HCT116 (cell line): ENCODE results near the gene LRIG1. TPM values are rescaled to one million over a fixed set of nuclear protein-coding genes. Genes with fewer than 3 reads are reported as not detected.

Experiments used
- ATAC-seq: fragments of 200-7000 bp; cut with Tn5 transposase; 2 replicates; pipeline ENCODE4 v1.9.1; 2020; ENCODE audit warnings: mild to moderate bottlenecking, moderate library complexity
- BruUV-seq: library from RNA; stranded (reverse); fragments of 400-500 nt; replicated peaks from 2 replicates; lab custom pipeline; 2021; lab: Mats Ljungman, UMichigan
- CTCF ChIA-PET: fragments of 300-600 bp; sonication (Branson Sonifier 250); formaldehyde crosslinking; loops from one replicate; lab custom pipeline; 2021; ENCODE audit warnings: antibody characterized with exemption; lab: Charles Lee
- POLR2A ChIA-PET: fragments of 300-600, 350-600 bp; sonication (Branson Sonifier 250); formaldehyde crosslinking; loops from one replicate; lab custom pipeline; 2021; ENCODE audit warnings: antibody characterized with exemption; lab: Charles Lee
- RAD21 ChIA-PET, 2 experiments: fragments of 300-600 bp; sonication (Branson Sonifier 250); formaldehyde crosslinking; loops; one replicate each; lab custom pipeline; 2023; ENCODE audit warnings: low total read pairs in 2 of 2; ENCODE audit not compliant: uncharacterized antibody in 2 of 2, unreplicated experiment in 2 of 2, low non-redundant PET in 1 of 2; lab: Charles Lee
- DNase-seq: peaks from one replicate; pipeline ENCODE4 v3.0.0-alpha.2; 2010; ENCODE audit warnings: low read depth, low spot score
- H2AFZ ChIP-seq: fragments of 200-600 bp; shearing (Covaris generic), sonication (generic); 2 replicates; pipeline ENCODE4 v1.6.1; 2017; ENCODE audit warnings: low read depth, mixed run types, mixed read lengths, antibody characterized with exemption, low read length; ENCODE audit not compliant: poor library complexity, severe bottlenecking
- H3K27ac ChIP-seq: 2 replicates; pipeline ENCODE4 v1.5.1; 2012; ENCODE audit warnings: low read depth, low read length
- H3K27me3 ChIP-seq: fragments of 200-600 bp; sonication (generic); 2 replicates; pipeline ENCODE4 v1.6.1; 2016; ENCODE audit warnings: mixed run types, low read length, mixed read lengths; ENCODE audit not compliant: insufficient read depth
- H3K36me3 ChIP-seq, 2 experiments: fragments of 200-500 bp in 1 of 2; fragments of 200-600 bp in 1 of 2; sonication (Bioruptor generic) in 1 of 2; sonication (generic) in 1 of 2; 2 replicates each; pipeline versions ENCODE4 v1.5.1 to v1.6.1; 2014 to 2016; ENCODE audit warnings: low read length in 2 of 2, inconsistent platforms in 1 of 2, mixed read lengths in 1 of 2, mixed run types in 1 of 2; ENCODE audit not compliant: insufficient read depth in 2 of 2, control insufficient read depth in 1 of 2
- H3K4me1 ChIP-seq, 2 experiments: fragments of 200-600 bp in 1 of 2; sonication (generic) in 1 of 2; 2 replicates each; pipeline versions ENCODE4 v1.5.1 to v1.6.1; 2012 to 2017; ENCODE audit warnings: low read length in 2 of 2, inconsistent platforms in 1 of 2, mild to moderate bottlenecking in 1 of 2, mixed read lengths in 1 of 2, mixed run types in 1 of 2, moderate library complexity in 1 of 2; ENCODE audit not compliant: insufficient read depth in 2 of 2, control insufficient read depth in 1 of 2
- H3K4me2 ChIP-seq: fragments of 200-600 bp; sonication (generic); 2 replicates; pipeline ENCODE4 v1.6.1; 2017; ENCODE audit warnings: mixed run types, low read length, mixed read lengths
- H3K4me3 ChIP-seq, 2 experiments: fragments of 200-600 bp in 1 of 2; sonication (generic) in 1 of 2; replicated peaks in 1 of 2; 2 replicates each; pipeline ENCODE4 v1.5.1; 2011 to 2016; ENCODE audit warnings: low read length in 2 of 2, control low read depth in 1 of 2, low read depth in 1 of 2, mild to moderate bottlenecking in 1 of 2, mixed read lengths in 1 of 2, mixed run types in 1 of 2
- H3K79me2 ChIP-seq: fragments of 200-600 bp; sonication (generic); 2 replicates; pipeline ENCODE4 v1.6.1; 2017; ENCODE audit warnings: mild to moderate bottlenecking, mixed run types, low read length, moderate library complexity, mixed read lengths; ENCODE audit not compliant: insufficient read depth
- H3K9ac ChIP-seq: fragments of 200-600 bp; sonication (generic); 2 replicates; pipeline ENCODE4 v1.6.1; 2016; ENCODE audit warnings: low read length, mixed read lengths
- H3K9me2 ChIP-seq: fragments of 200-600 bp; sonication (generic), shearing (Covaris generic); 2 replicates; pipeline ENCODE4 v1.6.1; 2017; ENCODE audit warnings: mixed run types, mild to moderate bottlenecking, moderate library complexity; ENCODE audit not compliant: insufficient read depth
- H3K9me3 ChIP-seq, 2 experiments: fragments of 200-500 bp in 1 of 2; fragments of 200-600 bp in 1 of 2; sonication (Bioruptor generic) in 1 of 2; sonication (generic) in 1 of 2; 2 replicates each; pipeline ENCODE4 v1.6.1; 2014 to 2017; ENCODE audit warnings: low read length in 2 of 2, mixed read lengths in 2 of 2, inconsistent platforms in 1 of 2, low read depth in 1 of 2, mild to moderate bottlenecking in 1 of 2, mixed run types in 1 of 2, moderate library complexity in 1 of 2; ENCODE audit not compliant: control insufficient read depth in 1 of 2, insufficient read depth in 1 of 2
- H4K20me1 ChIP-seq: fragments of 200-600 bp; sonication (generic), shearing (Covaris generic); 2 replicates; pipeline ENCODE4 v1.6.1; 2017; ENCODE audit warnings: mixed run types, mild to moderate bottlenecking, moderate library complexity; ENCODE audit not compliant: insufficient read depth
- CBX3 ChIP-seq: IDR thresholded peaks from 2 replicates; pipeline ENCODE4 v1.6.1; 2012; ENCODE audit warnings: low read depth
- CEBPB ChIP-seq: IDR thresholded peaks from 2 replicates; pipeline ENCODE4 v1.6.1; 2012; ENCODE audit warnings: low read depth
- EGR1 ChIP-seq: IDR thresholded peaks from 2 replicates; pipeline ENCODE4 v1.6.1; 2012; ENCODE audit warnings: low read depth
- ELF1 ChIP-seq: IDR thresholded peaks from 2 replicates; pipeline ENCODE4 v1.6.1; 2012; ENCODE audit warnings: low read depth, borderline replicate concordance
- EZH2 ChIP-seq: fragments of 200-600 bp; sonication (generic); IDR thresholded peaks from 2 replicates; pipeline ENCODE4 v1.6.1; 2017; ENCODE audit warnings: antibody characterized with exemption, mixed run types
- FOSL1 ChIP-seq: IDR thresholded peaks from 2 replicates; pipeline ENCODE4 v1.6.1; 2012; ENCODE audit warnings: low read depth
- JUND ChIP-seq: IDR thresholded peaks from 2 replicates; pipeline ENCODE4 v1.6.1; 2012
- POLR2A ChIP-seq: IDR thresholded peaks from 2 replicates; pipeline ENCODE4 v1.7.0; 2011; ENCODE audit warnings: borderline replicate concordance; ENCODE audit not compliant: insufficient read depth, insufficient read length; ENCODE audit errors: extremely low read depth
- POLR2AphosphoS5 ChIP-seq: IDR thresholded peaks from 2 replicates; pipeline ENCODE4 v1.6.1; 2011; ENCODE audit warnings: mild to moderate bottlenecking, low read depth, low read length, moderate library complexity
- RAD21 ChIP-seq: IDR thresholded peaks from 2 replicates; pipeline ENCODE4 v1.6.1; 2012; ENCODE audit warnings: low read depth, mild to moderate bottlenecking
- SIN3A ChIP-seq: IDR thresholded peaks from 2 replicates; pipeline ENCODE4 v1.6.1; 2012; ENCODE audit warnings: low read depth
- SP1 ChIP-seq: IDR thresholded peaks from 2 replicates; pipeline ENCODE4 v1.6.1; 2012; ENCODE audit warnings: low read depth
- SRF ChIP-seq: IDR thresholded peaks from 2 replicates; pipeline ENCODE4 v1.6.1; 2012; ENCODE audit warnings: low read depth
- TCF7L2 ChIP-seq: IDR thresholded peaks from 2 replicates; pipeline ENCODE4 v1.7.0; 2011; ENCODE audit warnings: borderline replicate concordance, inconsistent platforms; ENCODE audit not compliant: insufficient read depth, insufficient read length; ENCODE audit errors: extremely low read depth
- YY1 ChIP-seq: IDR thresholded peaks from 2 replicates; pipeline ENCODE4 v1.6.1; 2011; ENCODE audit warnings: low read length, low read depth, moderate library complexity, mild to moderate bottlenecking; ENCODE audit not compliant: insufficient replicate concordance; ENCODE audit errors: extremely low read depth
- ZFX ChIP-seq: fragments of 450-650 bp; IDR thresholded peaks from 2 replicates; pipeline ENCODE4 v1.6.1; 2017
- ZNF274 ChIP-seq: fragments of 200-500 bp; sonication (Bioruptor generic); IDR thresholded peaks from 2 replicates; pipeline ENCODE4 v1.6.1; 2014; ENCODE audit warnings: mild to moderate bottlenecking, low read depth, low read length, inconsistent platforms
- intact Hi-C: fragments of 100-400 bp; cut with micrococcal nuclease; formaldehyde crosslinking; loops from 2 replicates; pipeline ENCODE4 v1.10.0; 2022
- total RNA-seq: library from RNA; stranded (reverse); gene quantifications from one replicate; pipeline ENCODE4 v1.2.1, GENCODE V29; 2021; ENCODE audit not compliant: unreplicated experiment
- TF ChIP-seq, protein P1 (sequence below): IDR thresholded peaks from 2 replicates; pipeline ENCODE4 v1.6.1; 2012
- TF ChIP-seq, protein P2 (sequence below): IDR thresholded peaks from 2 replicates; pipeline ENCODE4 v1.6.1; 2012

The LRIG1 gene
- total RNA-seq, 1 experiment from 2014 or later, result 3.1 TPM

DNA sequence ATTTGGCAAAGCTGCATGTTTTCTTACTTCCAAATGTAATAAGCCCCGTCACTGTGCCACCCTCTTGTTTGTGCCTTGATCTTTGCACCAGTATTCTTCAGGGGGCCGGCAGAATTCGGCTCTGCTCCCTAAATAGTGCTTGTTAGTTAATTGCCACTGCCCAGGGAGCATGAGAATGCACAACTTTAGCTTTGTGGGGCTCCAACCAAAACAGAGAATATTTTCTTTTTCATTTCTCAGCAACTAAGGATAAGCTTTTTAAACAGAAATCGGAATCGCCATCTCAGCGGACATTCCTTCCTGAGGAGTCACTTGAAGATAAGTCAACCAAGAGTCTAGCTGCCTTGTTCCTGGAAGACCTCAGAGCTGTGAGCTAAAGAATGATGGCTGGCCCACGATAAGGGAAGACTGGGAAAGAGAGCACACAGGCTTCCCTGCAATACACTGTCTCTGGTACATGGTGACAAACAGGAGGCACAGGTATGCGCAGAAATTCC, 106.0 kb downstream of the LRIG1 start (continued):
- TF ChIP-seq POLR2AphosphoS5, result no peak
- no peak for TF ChIP-seq FOSL1

DNA sequence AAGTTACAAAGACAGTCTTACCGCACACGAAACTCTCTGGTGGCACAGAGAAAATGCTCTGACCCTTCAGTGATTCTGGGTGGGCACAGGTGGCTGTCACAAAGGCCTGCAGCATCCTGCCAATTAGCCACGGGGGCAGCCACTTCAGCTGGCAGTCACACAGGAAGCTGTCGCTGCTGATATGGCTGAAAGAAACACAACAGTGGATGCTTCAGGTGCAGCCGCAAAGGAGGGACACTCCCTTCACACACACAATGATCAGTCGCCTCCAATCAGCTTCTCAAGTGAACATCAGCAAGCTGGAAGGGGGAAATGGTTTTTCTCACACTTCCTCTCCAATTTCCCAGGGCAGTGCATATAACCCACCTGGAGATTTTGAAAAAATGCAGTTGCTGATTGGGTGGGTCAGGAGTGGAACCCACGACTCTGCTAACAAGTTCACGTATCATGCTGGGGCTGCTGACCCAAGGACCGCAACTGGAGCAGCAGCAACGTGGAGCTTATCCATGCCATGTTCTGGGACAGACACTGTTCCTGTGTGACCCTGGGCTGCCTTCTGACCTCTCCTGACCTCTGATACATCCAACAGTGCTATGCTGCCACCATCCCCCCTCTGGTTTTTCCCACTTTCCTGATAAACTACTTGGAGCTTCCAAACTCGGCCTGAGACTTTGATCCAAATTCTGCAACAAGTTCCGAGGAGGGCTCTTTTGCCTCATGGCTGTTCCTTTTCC, 106.6 kb downstream of the LRIG1 start:
- POLR2A ChIA-PET, result no interaction called here
- Histone ChIP-seq H3K79me2 (no peaks in the 10 kb centered on the region), H3K36me3 (no peaks in the 10 kb centered on the region), H3K27me3 (no peaks in the 10 kb centered on the region), H3K9me3 (no peaks in the 10 kb centered on the region), H4K20me1 (no peaks in the 10 kb centered on the region), H3K27ac (no peak overlapping the region), H3K9me2 (no peaks in the 10 kb centered on the region), H3K4me1 (no peaks in the 10 kb centered on the region), H3K9ac (no peak overlapping the region), H2AFZ (no peak overlapping the region), H3K4me2 (no peak overlapping the region), H3K4me3 (no peak overlapping the region)
- no TSS peak for BruUV-seq
- intact Hi-C loops, result no loop called here
- no peak for DNase-seq
- RAD21 ChIA-PET, result no interaction called here
- TF ChIP-seq EGR1 (no peak), CBX3 (no peak), SRF (no peak), CEBPB (no peak)
- TF ChIP-seq, protein P1, sequence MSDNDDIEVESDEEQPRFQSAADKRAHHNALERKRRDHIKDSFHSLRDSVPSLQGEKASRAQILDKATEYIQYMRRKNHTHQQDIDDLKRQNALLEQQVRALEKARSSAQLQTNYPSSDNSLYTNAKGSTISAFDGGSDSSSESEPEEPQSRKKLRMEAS, result no peak
- no peak for ATAC-seq
- CTCF ChIA-PET, result interaction anchor here (1.0 kb wide), 1 partner anchor 16 kb away, joined by 3 read pairs; no protein-coding TSS in a partner anchor

DNA sequence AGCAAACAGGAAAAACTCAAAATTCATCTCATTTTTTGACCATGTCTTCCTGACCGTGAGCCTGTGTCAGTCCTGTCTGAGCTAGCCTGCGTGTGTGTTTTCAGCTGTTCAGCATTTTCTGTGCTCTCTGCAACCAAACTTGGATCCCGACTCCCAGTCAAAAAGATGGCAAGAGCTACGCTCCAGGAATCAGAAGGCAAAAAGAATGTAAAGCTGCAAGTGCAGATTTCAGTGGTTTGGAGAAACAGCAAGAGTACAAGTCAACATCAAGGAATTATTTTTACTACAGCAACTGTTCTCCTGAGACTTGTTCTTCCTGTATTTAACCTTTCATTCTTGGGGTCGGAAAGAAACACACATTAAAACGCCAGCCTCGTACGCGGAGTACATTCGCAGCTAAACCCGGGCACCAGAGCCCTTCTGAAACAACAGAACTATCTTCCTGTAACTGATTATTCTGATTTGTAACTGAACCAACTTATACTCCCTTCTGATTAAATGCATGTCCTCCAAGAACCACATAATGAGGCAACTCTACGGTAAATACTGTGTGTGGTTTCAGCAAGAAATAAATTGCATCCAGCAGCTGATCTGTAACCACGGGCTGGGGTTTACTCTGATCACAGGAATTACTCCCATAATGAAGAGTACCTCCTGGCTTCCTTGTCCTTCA, 107.4 kb downstream of the LRIG1 start:
- Histone ChIP-seq H3K36me3 (no peaks in the 10 kb centered on the region), H4K20me1 (no peaks in the 10 kb centered on the region), H3K9me3 (no peaks in the 10 kb centered on the region), H3K9ac (no peak overlapping the region), H3K4me2 (no peak overlapping the region), H3K4me3 (no peak overlapping the region), H3K4me1 (no peaks in the 10 kb centered on the region), H3K9me2 (no peaks in the 10 kb centered on the region), H3K27me3 (no peaks in the 10 kb centered on the region), H2AFZ (no peak overlapping the region), H3K79me2 (no peaks in the 10 kb centered on the region), H3K27ac (no peak overlapping the region)
- intact Hi-C loops, result no loop called here
- ChIA-PET POLR2A (no interaction called here), CTCF (interaction anchor here (1.2 kb wide), 1 partner anchor 15 kb away, joined by 3 read pairs; no protein-coding TSS in a partner anchor), RAD21 (no interaction called here)
- no TSS peak for BruUV-seq
- ATAC-seq, result no peak
- DNase-seq, result no peak
- TF ChIP-seq TCF7L2, result no peak
- TF ChIP-seq EZH2, result no peak
- no peak for TF ChIP-seq ZFX
- no peak for TF ChIP-seq YY1
- TF ChIP-seq EGR1, result no peak
- TF ChIP-seq POLR2A, result no peak
- no peak for TF ChIP-seq ELF1
- no peak for TF ChIP-seq POLR2AphosphoS5
- TF ChIP-seq FOSL1, result no peak
- TF ChIP-seq ZNF274, result no peak
- TF ChIP-seq JUND, result no peak
- no peak for TF ChIP-seq SP1
- no peak for TF ChIP-seq RAD21
- TF ChIP-seq CBX3, result no peak
- TF ChIP-seq CEBPB, result no peak
- TF ChIP-seq, protein P2, sequence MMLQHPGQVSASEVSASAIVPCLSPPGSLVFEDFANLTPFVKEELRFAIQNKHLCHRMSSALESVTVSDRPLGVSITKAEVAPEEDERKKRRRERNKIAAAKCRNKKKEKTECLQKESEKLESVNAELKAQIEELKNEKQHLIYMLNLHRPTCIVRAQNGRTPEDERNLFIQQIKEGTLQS, result no peak
- TF ChIP-seq, protein P1, result no peak
- no peak for TF ChIP-seq SIN3A
